DOHH2 (cell line): Measurements from ENCODE around the gene LYSMD1.
"Not testable (repeated sequence)": the region's sequence is repeated elsewhere in the genome, so short reads cannot be mapped to it uniquely, and the experiment has no call there.

ENCODE experiments used
- H3F3A ChIP-seq: fragments of 200-600 bp; sonication (generic), shearing (Covaris generic); 2 replicates; pipeline ENCODE4 v1.6.0; 2016; ENCODE audit warnings: antibody characterized with exemption, mild to moderate bottlenecking; ENCODE audit not compliant: control insufficient read depth, insufficient read depth
- H3K27ac ChIP-seq: fragments of 200-600 bp; sonication (generic); 2 replicates; pipeline ENCODE4 v1.5.1; 2014; ENCODE audit warnings: low read depth, mild to moderate bottlenecking, low read length, moderate library complexity
- H3K27me3 ChIP-seq: fragments of 200-600 bp; sonication (generic); 2 replicates; pipeline ENCODE4 v1.6.1; 2014; ENCODE audit warnings: mild to moderate bottlenecking, low read length, mixed read lengths; ENCODE audit not compliant: control insufficient read depth
- H3K36me3 ChIP-seq: fragments of 200-600 bp; sonication (generic); 2 replicates; pipeline ENCODE4 v1.6.1; 2014; ENCODE audit warnings: mild to moderate bottlenecking, low read length, moderate library complexity, mixed read lengths; ENCODE audit not compliant: control insufficient read depth
- H3K4me1 ChIP-seq: fragments of 200-600 bp; sonication (generic); 2 replicates; pipeline ENCODE4 v1.6.1; 2014; ENCODE audit warnings: mild to moderate bottlenecking, low read length, mixed read lengths; ENCODE audit not compliant: control insufficient read depth
- H3K4me2 ChIP-seq: fragments of 200-600 bp; sonication (generic); 2 replicates; pipeline ENCODE4 v1.6.0; 2014; ENCODE audit warnings: mild to moderate bottlenecking, low read length, moderate library complexity
- H3K4me3 ChIP-seq: fragments of 200-600 bp; sonication (generic); 2 replicates; pipeline ENCODE4 v1.5.1; 2014; ENCODE audit warnings: mild to moderate bottlenecking, low read length, mixed read lengths
- H3K79me2 ChIP-seq: fragments of 200-600 bp; sonication (generic); 2 replicates; pipeline ENCODE4 v1.6.1; 2014; ENCODE audit warnings: mild to moderate bottlenecking, low read length, mixed read lengths; ENCODE audit not compliant: control insufficient read depth
- H3K9me2 ChIP-seq: fragments of 200-600 bp; sonication (generic); replicated peaks from 2 replicates; pipeline ENCODE4 v1.6.1; 2014; ENCODE audit warnings: mild to moderate bottlenecking, low read length, mixed read lengths; ENCODE audit not compliant: control insufficient read depth
- H3K9me3 ChIP-seq: fragments of 200-600 bp; sonication (generic); 2 replicates; pipeline ENCODE4 v1.6.1; 2014; ENCODE audit warnings: antibody characterized with exemption, low read length, mixed read lengths; ENCODE audit not compliant: control insufficient read depth, insufficient read depth
- H4K20me1 ChIP-seq: fragments of 200-600 bp; sonication (generic); 2 replicates; pipeline ENCODE4 v1.6.0; 2014; ENCODE audit warnings: low read depth, mild to moderate bottlenecking, antibody characterized with exemption, low read length, moderate library complexity; ENCODE audit not compliant: control insufficient read depth, insufficient read depth
- CTCF ChIP-seq: fragments of 200-600 bp; sonication (generic); IDR thresholded peaks from one replicate; pipeline ENCODE4 v1.5.1; 2014; ENCODE audit warnings: antibody characterized with exemption, mild to moderate bottlenecking, low read depth, low read length; ENCODE audit not compliant: poor library complexity, severe bottlenecking
- EZH2phosphoT487 ChIP-seq: fragments of 200-600 bp; sonication (generic); IDR thresholded peaks from 2 replicates; pipeline ENCODE4 v1.6.1; 2017; ENCODE audit warnings: borderline replicate concordance, mild to moderate bottlenecking, antibody characterized with exemption, low read length, moderate library complexity, mixed read lengths

LYSMD1 gene

GRCh38 chr1:151198254-151199127 is 32.8 kb upstream of the LYSMD1 start, which contains the start of gene PIP5K1A:
PIP5K1A (plus strand) TSS chr1:151198552; CDS start chr1:151198997, 445 bp downstream.
- H3K4me3 ChIP-seq, result peak within 1 kb of the TSS; percentile 99
- H3K27me3 ChIP-seq, result no peaks in the 10 kb centered on the region
- no peaks in the 10 kb centered on the region for H3K9me2 ChIP-seq
- H3K79me2 ChIP-seq, result peaks cover 58% of the 10 kb centered on the region
- H3K4me1 ChIP-seq, result peaks cover 26% of the 10 kb centered on the region
- H3K36me3 ChIP-seq, result peaks cover 35% of the 10 kb centered on the region
- TF ChIP-seq CTCF (no peak), EZH2phosphoT487 (no peak)
- no peaks in the 10 kb centered on the region for H3K9me3 ChIP-seq
- H4K20me1 ChIP-seq, result peaks cover 5% of the 10 kb centered on the region; the same call in 1 of the 2 replicates
- peak within 1 kb of the TSS; percentile 76 for H3K27ac ChIP-seq
- H3F3A ChIP-seq, result peaks cover 11% of the 10 kb centered on the region
- peak within 1 kb of the TSS; percentile 87 for H3K4me2 ChIP-seq

GRCh38 chr1:151197863-151198253 is 32.2 kb upstream of the LYSMD1 start:
- Histone ChIP-seq H3K4me1 (peaks cover 26% of the 10 kb centered on the region), H3K79me2 (peaks cover 52% of the 10 kb centered on the region), H3F3A (peaks cover 13% of the 10 kb centered on the region), H3K27ac (peak overlapping the region; percentile 39), H4K20me1 (peaks cover 5% of the 10 kb centered on the region; the same call in 1 of the 2 replicates), H3K9me3 (no peaks in the 10 kb centered on the region), H3K36me3 (peaks cover 30% of the 10 kb centered on the region), H3K4me3 (peak overlapping the region; percentile 99), H3K9me2 (no peaks in the 10 kb centered on the region), H3K27me3 (no peaks in the 10 kb centered on the region), H3K4me2 (peak overlapping the region; percentile 87)
- no peak for TF ChIP-seq CTCF
- TF ChIP-seq EZH2phosphoT487, result no peak

- Histone ChIP-seq H3K36me3 (peaks cover 16% of the 10 kb centered on the region), H4K20me1 (peaks cover 5% of the 10 kb centered on the region; the same call in 1 of the 2 replicates), H3K79me2 (peaks cover 37% of the 10 kb centered on the region), H3K9me2 (no peaks in the 10 kb centered on the region), H3K9me3 (no peaks in the 10 kb centered on the region), H3K27ac (no peak overlapping the region), H3K4me3 (peak overlapping the region; percentile 67), H3K4me1 (peaks cover 22% of the 10 kb centered on the region), H3F3A (peaks cover 13% of the 10 kb centered on the region), H3K27me3 (no peaks in the 10 kb centered on the region), H3K4me2 (peak overlapping the region; percentile 74)
- TF ChIP-seq CTCF (peak; percentile 64), EZH2phosphoT487 (no peak)
Observed at GRCh38 chr1:151196292-151196800, 30.6 kb upstream of the LYSMD1 start.

- not testable (repeated sequence) for H3K4me3 ChIP-seq, H3K4me2 ChIP-seq, H3K27me3 ChIP-seq, H3K27ac ChIP-seq, H4K20me1 ChIP-seq, H3K9me3 ChIP-seq, H3K9me2 ChIP-seq
- H3F3A ChIP-seq, result peaks cover 13% of the 10 kb centered on the region
- peaks cover 25% of the 10 kb centered on the region for H3K4me1 ChIP-seq
- peaks cover 11% of the 10 kb centered on the region for H3K36me3 ChIP-seq
- peaks cover 24% of the 10 kb centered on the region for H3K79me2 ChIP-seq
Observed at GRCh38 chr1:151194894-151195594, 29.3 kb upstream of the LYSMD1 start.
